AG09319 (cell line): ENCODE results near the gene AFDN.
A peak's percentile ranks its signal among the peaks of the same experiment; 100 is the strongest.

Experiments
- DNase-seq: peaks from one replicate; pipeline ENCODE4 v3.0.0-alpha.2; 2010; ENCODE audit warnings: low read depth; ENCODE audit errors: extremely low read depth
- CTCF ChIP-seq: IDR thresholded peaks from 2 replicates; pipeline ENCODE4 v1.5.1; 2011; ENCODE audit warnings: low read depth, mild to moderate bottlenecking, inconsistent platforms, low read length, moderate library complexity

The AFDN gene

GRCh38 chr6:168004023-168004422 is 177.3 kb downstream of the AFDN start:
- no peak for TF ChIP-seq CTCF
- DNase-seq: no peak

- no peak for TF ChIP-seq CTCF
These were observed 178.2 kb downstream of the AFDN start for GRCh38 chr6:168004945-168005344.

GRCh38 chr6:168005796-168006195 is 179.1 kb downstream of the AFDN start:
- TF ChIP-seq CTCF: no peak
- no peak for DNase-seq

More at GRCh38 chr6:168004945-168005344, 178.2 kb downstream of the AFDN start:
- DNase-seq: no peak

GRCh38 chr6:168007592-168008338 is 181.1 kb downstream of the AFDN start:
- DNase-seq: peak; percentile 97

GRCh38 chr6:168009331-168009730 is 182.6 kb downstream of the AFDN start:
- TF ChIP-seq CTCF: no peak
- no peak for DNase-seq

More at GRCh38 chr6:168007592-168008338, 181.1 kb downstream of the AFDN start:
- no peak for TF ChIP-seq CTCF

DNA sequence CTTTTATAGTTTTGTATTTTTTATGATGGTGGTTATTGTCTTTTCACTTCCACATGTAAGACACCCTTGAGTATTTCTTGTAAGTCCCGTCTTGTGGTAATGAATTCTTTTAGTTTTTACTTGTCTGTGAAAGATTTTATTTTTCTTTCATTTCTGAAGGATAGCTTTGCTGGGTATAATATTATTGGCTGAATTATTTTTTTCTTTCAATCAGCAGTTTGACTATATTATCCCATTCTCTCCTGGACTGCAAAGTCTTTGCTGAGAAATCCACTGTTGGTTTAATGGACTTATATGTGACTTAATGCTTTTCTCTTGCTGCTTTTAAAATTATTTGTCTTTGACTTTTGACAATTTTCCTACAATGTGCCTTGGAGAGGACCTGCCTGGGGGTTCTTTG is 184.6 kb downstream of the AFDN start:
- no peak for DNase-seq
- no peak for TF ChIP-seq CTCF

DNA sequence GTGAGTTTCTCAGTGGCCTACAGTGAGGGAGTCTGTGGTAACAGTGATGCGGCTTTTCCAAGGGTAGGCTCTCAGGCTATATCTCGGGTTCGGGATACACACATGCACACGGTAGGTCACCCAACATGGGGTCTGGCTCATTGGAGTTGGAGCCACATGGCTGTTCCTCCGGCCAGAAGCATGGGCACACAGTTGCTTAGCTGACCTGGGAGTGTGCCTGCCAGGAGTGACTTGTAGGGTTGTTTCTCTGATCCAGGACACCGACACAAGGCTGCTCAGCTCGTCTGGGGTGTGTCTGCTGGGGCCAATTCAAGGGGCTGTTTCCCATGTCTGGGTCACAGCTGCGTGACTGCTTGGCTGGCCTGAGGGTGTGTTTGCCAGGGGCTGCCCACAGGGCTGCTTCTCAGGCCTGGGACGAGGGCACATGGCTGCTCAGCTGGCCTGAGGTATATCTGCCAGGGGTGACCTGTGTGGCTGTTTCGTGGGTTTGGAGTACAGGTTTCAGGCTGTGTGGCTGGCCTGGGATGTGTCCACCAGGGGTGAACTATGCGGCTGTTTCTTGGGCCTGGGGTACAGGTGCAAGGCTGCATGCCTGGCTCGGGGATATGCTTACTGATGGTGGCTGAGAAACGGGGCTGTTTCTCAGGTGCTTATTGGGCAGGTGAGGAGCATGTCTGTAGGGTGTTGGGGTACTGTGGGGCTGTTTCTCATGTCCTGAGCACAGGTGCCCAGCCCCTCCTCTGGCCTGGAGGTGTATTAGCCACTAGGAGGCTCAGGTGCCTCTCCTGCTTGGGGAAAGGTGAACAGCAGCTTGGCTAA is 185.9 kb downstream of the AFDN start:
- DNase-seq: no peak
- no peak for TF ChIP-seq CTCF
